Spinal cord (tissue), 10 donors: ENCODE data around the gene VSTM4. TPM values are rescaled to one million over a fixed set of nuclear protein-coding genes. Genes with fewer than 3 reads are reported as not detected.

ENCODE experiments used
- DNase-seq, 6 donors: peaks; one replicate each; pipeline versions ENCODE4 v3.0.0 to v3.0.0-alpha.2; 2013 to 2015; ENCODE audit warnings: low spot score in 6 of 6, low read depth in 4 of 6
- H3K27ac ChIP-seq: one replicate; pipeline ENCODE4 v1.5.1; 2013; ENCODE audit warnings: low read depth, low read length, control low read depth
- H3K27me3 ChIP-seq: one replicate; pipeline ENCODE4 v1.6.1; 2013; ENCODE audit warnings: low read length; ENCODE audit not compliant: control insufficient read depth, insufficient read depth
- H3K36me3 ChIP-seq: one replicate; pipeline ENCODE4 v1.6.1; 2013; ENCODE audit warnings: low read length; ENCODE audit not compliant: control insufficient read depth, insufficient read depth
- H3K4me1 ChIP-seq: one replicate; pipeline ENCODE4 v1.6.1; 2013; ENCODE audit warnings: low read length; ENCODE audit not compliant: control insufficient read depth, insufficient read depth
- H3K4me3 ChIP-seq: one replicate; pipeline ENCODE4 v1.5.1; 2013; ENCODE audit warnings: low read depth, low read length, control low read depth
- H3K9me3 ChIP-seq: one replicate; pipeline ENCODE4 v1.6.1; 2013; ENCODE audit warnings: low read length; ENCODE audit not compliant: control insufficient read depth, insufficient read depth
- WGBS: methylation state at CpG from one replicate; pipeline ENCODE4 v1.1.5; 2013; ENCODE audit warnings: missing lambda C conversion rate; ENCODE audit not compliant: insufficient coverage; 5-methylcytosine and 5-hydroxymethylcytosine counted together
- polyA plus RNA-seq, 2 donors: library from polyadenylated mRNA; unstranded; fragments of 120-200 nt; gene quantifications; one replicate each; pipeline ENCODE4 v1.2.1, GENCODE V29; 2013; ENCODE audit not compliant: insufficient read length in 2 of 2
- total RNA-seq, 2 donors: library from RNA; depleted of rRNA in 1 of 2; stranded (reverse); fragments of 120-200 nt in 1 of 2; fragments of >200 nt in 1 of 2; gene quantifications; one replicate each; pipeline versions ENCODE4 v1.2.3 to v1.2.4, GENCODE V29; 2013 to 2014
- donor health status: healthy.

The VSTM4 gene
- total and polyA plus RNA-seq, 4 donors: 16.7 to 40.5 (median 24.6) TPM

- Histone ChIP-seq H3K36me3 (peaks cover 25% of the 10 kb centered on the region), H3K27ac (no peak overlapping the region), H3K27me3 (no peaks in the 10 kb centered on the region), H3K4me1 (peaks cover 6% of the 10 kb centered on the region), H3K9me3 (no peaks in the 10 kb centered on the region), H3K4me3 (no peak overlapping the region)
- WGBS: 83% methylated on average over 5 of the region's 6 CpGs
- DNase-seq: no peak
Observed at GRCh38 chr10:49068672-49069217, 46.6 kb downstream of the VSTM4 start.

GRCh38 chr10:49068209-49068608 is 47.1 kb downstream of the VSTM4 start:
- no peaks in the 10 kb centered on the region for H3K9me3 ChIP-seq
- peaks cover 6% of the 10 kb centered on the region for H3K4me1 ChIP-seq
- H3K27me3 ChIP-seq: no peaks in the 10 kb centered on the region
- peaks cover 25% of the 10 kb centered on the region for H3K36me3 ChIP-seq
- WGBS: 92% methylated on average over 8 of the region's 8 CpGs
- no peak for DNase-seq
- no peak overlapping the region for H3K27ac ChIP-seq
- H3K4me3 ChIP-seq: no peak overlapping the region

- DNase-seq: no peak
- Histone ChIP-seq H3K4me3 (no peak overlapping the region), H3K27ac (no peak overlapping the region), H3K9me3 (no peaks in the 10 kb centered on the region), H3K4me1 (peaks cover 6% of the 10 kb centered on the region), H3K36me3 (peaks cover 20% of the 10 kb centered on the region), H3K27me3 (no peaks in the 10 kb centered on the region)
- 90% methylated on average over 3 of the region's 5 CpGs for WGBS
Observed at GRCh38 chr10:49066944-49067730, 48.2 kb downstream of the VSTM4 start.

GRCh38 chr10:49062229-49062628 is 53.1 kb downstream of the VSTM4 start:
- DNase-seq: no peak
- no peaks in the 10 kb centered on the region for H3K27me3 ChIP-seq
- H3K27ac ChIP-seq: no peak overlapping the region
- H3K4me1 ChIP-seq: peaks cover 21% of the 10 kb centered on the region
- no peak overlapping the region for H3K4me3 ChIP-seq
- H3K9me3 ChIP-seq: peaks cover 4% of the 10 kb centered on the region
- no peaks in the 10 kb centered on the region for H3K36me3 ChIP-seq

GRCh38 chr10:49061667-49062066 is 53.7 kb downstream of the VSTM4 start:
- H3K9me3 ChIP-seq: peaks cover 4% of the 10 kb centered on the region
- no peaks in the 10 kb centered on the region for H3K36me3 ChIP-seq
- no peak overlapping the region for H3K4me3 ChIP-seq
- no peak overlapping the region for H3K27ac ChIP-seq
- DNase-seq: no peak
- H3K4me1 ChIP-seq: peaks cover 24% of the 10 kb centered on the region
- no CpG with 5 or more reads among the region's 1 CpG for WGBS
- H3K27me3 ChIP-seq: no peaks in the 10 kb centered on the region

- 58% methylated on average over 7 of the region's 7 CpGs for WGBS
- DNase-seq: peak in 1 of 6 donors; percentile 60
- peak overlapping the region; percentile 22 for H3K27ac ChIP-seq
Observed at GRCh38 chr10:49058463-49059255, 56.7 kb downstream of the VSTM4 start.

GRCh38 chr10:49057231-49057880 is 58.0 kb downstream of the VSTM4 start:
- peak in 2 of 6 donors; percentile 57 to 68 for DNase-seq
- H3K4me1 ChIP-seq: peaks cover 34% of the 10 kb centered on the region
- no peak overlapping the region for H3K27ac ChIP-seq
- no peak overlapping the region for H3K4me3 ChIP-seq
- WGBS: 65% methylated on average over 2 of the region's 7 CpGs
- H3K36me3 ChIP-seq: no peaks in the 10 kb centered on the region
- no peaks in the 10 kb centered on the region for H3K27me3 ChIP-seq
- H3K9me3 ChIP-seq: peaks cover 4% of the 10 kb centered on the region

More at GRCh38 chr10:49058463-49059255, 56.7 kb downstream of the VSTM4 start:
- Histone ChIP-seq H3K36me3 (no peaks in the 10 kb centered on the region), H3K4me1 (peaks cover 34% of the 10 kb centered on the region), H3K4me3 (no peak overlapping the region), H3K27me3 (no peaks in the 10 kb centered on the region), H3K9me3 (peaks cover 4% of the 10 kb centered on the region)

GRCh38 chr10:49056356-49056755 is 59.0 kb downstream of the VSTM4 start:
- DNase-seq: no peak
- no peak overlapping the region for H3K27ac ChIP-seq
- H3K4me3 ChIP-seq: no peak overlapping the region
- H3K36me3 ChIP-seq: no peaks in the 10 kb centered on the region
- peaks cover 34% of the 10 kb centered on the region for H3K4me1 ChIP-seq
- WGBS: 60% methylated on average over 1 of the region's 1 CpG
- peaks cover 4% of the 10 kb centered on the region for H3K9me3 ChIP-seq
- H3K27me3 ChIP-seq: no peaks in the 10 kb centered on the region

- Histone ChIP-seq H3K4me3 (no peak overlapping the region), H3K4me1 (peaks cover 34% of the 10 kb centered on the region), H3K36me3 (no peaks in the 10 kb centered on the region), H3K27ac (no peak overlapping the region), H3K9me3 (peaks cover 2% of the 10 kb centered on the region), H3K27me3 (no peaks in the 10 kb centered on the region)
- peak in 1 of 6 donors; percentile 54 for DNase-seq
- WGBS: 50% methylated on average over 2 of the region's 5 CpGs
Observed at GRCh38 chr10:49055221-49055849, 60.0 kb downstream of the VSTM4 start.
